Endothelial cell of hepatic sinusoid (primary cell): Measurements from ENCODE around the gene CALM1.
"Not testable (repeated sequence)": the region's sequence is repeated elsewhere in the genome, so short reads cannot be mapped to it uniquely, and the experiment has no call there.

Experiments used
- in situ Hi-C: cut with HindIII; loops from 2 replicates; pipeline ENCODE4 v1.10.0; 2017; ENCODE audit warnings: low sequenced_read_pairs

CALM1 gene

DNA sequence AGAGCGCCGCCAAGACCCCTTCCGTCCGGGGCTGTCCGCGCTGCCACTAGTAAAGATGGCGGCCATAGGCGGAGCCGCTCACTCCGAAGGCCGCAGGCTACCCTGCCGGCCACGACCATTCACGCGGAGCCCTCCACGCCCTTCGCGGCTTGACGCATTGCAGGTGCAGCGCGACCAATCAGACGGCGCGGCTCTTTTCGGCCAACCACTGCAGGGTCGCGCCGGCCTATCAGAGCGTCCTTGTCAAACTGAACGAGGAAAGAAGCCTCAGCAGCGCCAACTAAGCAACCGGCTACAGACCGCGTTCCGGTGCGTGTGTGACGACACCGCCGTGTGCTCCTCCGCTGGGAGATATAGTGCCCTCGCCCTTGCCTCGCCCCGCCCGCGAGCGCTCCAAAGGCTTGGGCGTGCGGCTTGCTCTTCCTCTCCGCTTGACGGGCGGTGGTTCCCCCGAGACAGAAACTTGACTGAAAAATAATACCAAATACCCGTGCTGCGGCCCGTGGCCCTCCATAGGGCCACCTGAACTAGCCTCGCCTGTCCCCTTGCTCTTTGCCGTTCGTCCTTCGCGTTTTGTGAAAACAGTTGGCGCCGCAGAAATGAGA, 13.6 kb upstream of the CALM1 start:
- in situ Hi-C loops, result no loop called here

DNA sequence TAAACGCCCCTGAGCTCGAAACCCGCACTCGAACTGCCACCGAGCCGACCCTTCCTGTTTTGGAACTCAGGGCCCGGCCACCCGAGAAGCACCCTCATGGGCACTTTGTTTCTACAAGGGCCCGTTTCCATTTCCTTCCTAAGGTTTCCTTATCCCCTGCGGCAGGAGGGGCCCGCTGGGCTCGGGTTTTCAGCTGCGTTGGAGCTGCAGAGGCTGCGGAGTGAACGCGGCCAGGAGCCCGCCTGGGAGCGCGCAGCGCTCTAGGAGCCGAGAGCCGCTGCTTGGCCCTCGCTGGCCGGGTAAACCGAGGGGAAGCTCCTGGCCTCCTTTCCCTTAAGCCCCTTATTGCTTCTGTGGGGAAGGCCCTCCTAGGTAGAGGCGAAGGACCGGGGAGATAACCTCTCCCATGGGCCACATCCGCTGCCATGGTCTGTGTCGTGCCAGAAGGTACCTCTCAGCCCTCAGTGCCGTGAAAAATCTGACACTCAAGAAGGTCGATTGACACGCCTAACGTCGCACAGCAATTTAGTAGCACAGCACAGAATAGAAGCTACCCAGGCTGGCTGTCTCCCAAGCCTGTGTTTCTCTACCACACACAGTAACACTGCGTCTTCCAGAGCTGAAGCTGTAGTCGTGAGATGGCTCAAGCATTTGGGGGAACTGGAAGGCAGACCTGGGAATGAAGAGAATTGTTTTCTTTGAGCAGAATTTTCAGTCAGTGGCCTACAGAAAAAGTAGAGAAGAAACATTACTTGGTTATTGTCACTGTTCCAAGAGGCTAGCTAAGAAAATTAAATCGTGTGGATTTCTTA, 12.9 kb upstream of the CALM1 start:
- in situ Hi-C loops, result no loop called here

DNA sequence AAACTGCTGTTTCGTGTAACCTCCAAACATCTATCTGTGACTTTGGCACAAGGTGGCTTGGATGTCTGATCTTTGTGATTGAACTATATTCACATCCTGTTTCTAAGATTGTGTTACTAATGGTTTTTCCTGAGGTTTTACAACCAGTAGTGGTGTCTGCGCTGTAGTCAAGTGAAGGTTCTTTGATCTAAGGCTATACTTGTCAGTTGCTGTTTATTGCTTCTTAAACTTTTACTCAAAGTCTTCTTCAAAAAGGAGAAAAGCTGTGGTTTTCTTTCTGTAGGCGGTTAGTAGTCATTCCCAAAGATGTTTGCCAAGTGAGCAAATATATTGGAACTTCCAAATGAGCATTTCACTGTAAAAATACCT, 12.3 kb upstream of the CALM1 start:
- in situ Hi-C loops, result no loop called here

DNA sequence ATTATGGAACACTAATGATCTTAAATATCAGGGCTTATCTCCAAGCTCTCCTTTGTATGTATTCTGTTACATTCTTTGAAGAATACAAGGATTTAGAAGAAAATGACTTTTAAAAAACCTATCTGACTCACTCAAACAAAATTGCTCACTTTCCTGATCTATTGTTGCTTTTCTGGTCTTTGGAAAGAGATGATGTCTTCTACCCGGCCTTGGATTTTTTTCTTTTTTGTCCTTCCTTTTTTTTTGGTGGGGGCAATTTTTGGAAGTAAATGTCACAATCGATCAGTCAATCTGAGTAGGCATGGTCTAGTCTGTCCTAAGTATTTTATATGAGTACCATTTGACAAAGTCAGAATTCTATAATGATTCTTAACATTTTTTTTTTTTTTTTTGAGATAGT, 10.5 kb upstream of the CALM1 start:
- in situ Hi-C loops, result no loop called here

DNA sequence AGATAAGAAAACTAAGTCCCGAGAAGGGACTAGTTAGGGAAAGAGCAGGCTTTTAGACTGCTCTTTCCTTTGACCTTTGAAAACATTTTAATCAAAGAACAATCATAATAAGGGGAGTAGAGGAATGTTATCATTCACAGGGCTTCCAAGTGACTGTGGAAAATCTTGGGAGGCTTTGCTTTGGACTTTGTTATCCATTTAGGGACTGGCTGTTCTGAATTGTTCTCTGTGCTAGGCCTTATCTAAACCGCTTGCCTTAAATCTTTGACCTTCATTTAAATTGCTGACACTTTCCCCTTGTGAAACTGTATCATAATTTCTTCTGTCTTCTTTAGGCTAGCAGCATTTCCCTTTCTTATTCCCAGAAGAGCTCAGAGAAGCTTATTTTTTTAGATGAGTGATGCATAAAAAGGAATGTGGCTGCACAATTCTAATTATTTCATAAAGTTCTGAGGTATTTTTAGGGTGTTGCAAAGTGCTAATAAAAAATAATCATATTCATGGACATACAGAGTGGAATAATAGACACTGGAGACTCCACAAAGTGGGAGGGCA, 9.5 kb upstream of the CALM1 start:
- in situ Hi-C loops, result no loop called here

DNA sequence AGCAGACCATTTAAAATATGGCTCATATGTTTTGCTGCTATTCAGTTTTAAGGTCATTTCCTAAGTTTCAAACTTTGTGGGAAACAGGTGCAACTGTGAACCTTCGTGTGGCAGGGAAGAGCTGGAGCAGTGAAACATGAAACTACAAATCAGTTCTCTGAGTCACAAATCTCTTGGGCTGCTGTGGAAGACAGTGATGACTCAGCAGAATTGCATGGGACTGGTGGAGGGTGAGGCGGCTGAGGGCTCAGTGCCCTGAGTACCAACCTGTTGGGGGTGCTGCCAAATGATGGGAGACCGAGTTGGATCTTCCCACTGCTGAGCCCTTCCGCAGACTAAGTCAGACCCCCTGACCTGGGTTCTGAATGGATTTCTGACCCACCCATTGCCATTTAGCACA, 8.4 kb upstream of the CALM1 start:
- in situ Hi-C loops, result no loop called here

DNA sequence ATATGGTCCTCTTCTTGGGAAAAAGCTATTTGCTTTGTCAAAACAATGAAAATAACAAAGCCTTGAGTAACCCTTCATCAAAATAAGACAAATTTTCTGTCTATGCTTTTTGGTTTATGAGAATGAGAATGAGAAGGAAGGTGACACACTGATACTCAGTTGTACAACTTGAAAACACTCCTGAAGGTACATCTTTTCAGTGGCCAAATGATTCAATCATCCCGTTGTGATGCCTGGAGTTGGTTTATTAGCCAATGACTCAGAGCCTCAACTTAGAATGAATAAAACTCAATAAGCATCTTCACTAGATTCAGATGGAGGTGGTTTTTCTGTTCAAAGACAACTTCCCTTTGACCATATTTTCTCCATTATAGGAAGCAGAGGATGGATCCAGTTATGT, 7.8 kb upstream of the CALM1 start:
- in situ Hi-C loops, result no loop called here

DNA sequence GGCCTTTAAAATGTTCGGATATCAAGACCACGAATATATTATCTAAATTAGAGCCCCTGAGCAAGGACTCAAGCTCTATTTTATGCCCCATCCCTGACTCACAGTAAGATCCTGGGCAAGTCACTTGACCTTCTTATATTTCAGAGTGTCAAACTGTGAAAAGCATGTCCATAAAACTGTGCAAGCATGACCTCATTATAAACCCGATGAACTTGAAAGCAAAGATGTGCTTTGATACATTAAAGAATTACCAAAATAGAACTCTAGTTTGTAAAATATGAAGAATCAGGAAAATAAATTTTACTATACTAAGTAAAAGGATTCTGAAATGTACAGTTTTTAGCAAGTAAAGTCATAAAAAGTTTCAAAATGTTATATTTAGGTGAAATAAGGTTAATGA, 2.9 kb upstream of the CALM1 start:
- in situ Hi-C loops, result no loop called here

DNA sequence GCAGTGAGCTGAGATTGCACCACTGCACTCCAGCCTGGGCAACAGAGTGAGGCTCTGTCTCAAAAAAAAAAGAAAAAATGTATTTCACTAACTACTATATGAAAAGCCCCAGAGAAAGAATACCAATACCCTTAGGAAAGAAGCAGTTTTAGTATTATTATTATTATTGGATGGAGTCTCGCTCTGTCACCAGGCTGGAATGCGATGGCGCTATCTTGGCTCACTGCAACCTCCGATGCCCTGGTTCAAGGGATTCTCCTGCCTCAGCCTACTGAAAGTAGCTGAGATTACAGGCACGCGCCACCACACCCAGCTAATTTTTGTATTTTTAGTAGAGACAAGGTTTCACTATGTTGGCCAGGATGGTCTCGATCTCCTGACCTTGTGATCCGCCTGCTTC, 2.0 kb upstream of the CALM1 start:
- in situ Hi-C loops, result not testable (repeated sequence)

DNA sequence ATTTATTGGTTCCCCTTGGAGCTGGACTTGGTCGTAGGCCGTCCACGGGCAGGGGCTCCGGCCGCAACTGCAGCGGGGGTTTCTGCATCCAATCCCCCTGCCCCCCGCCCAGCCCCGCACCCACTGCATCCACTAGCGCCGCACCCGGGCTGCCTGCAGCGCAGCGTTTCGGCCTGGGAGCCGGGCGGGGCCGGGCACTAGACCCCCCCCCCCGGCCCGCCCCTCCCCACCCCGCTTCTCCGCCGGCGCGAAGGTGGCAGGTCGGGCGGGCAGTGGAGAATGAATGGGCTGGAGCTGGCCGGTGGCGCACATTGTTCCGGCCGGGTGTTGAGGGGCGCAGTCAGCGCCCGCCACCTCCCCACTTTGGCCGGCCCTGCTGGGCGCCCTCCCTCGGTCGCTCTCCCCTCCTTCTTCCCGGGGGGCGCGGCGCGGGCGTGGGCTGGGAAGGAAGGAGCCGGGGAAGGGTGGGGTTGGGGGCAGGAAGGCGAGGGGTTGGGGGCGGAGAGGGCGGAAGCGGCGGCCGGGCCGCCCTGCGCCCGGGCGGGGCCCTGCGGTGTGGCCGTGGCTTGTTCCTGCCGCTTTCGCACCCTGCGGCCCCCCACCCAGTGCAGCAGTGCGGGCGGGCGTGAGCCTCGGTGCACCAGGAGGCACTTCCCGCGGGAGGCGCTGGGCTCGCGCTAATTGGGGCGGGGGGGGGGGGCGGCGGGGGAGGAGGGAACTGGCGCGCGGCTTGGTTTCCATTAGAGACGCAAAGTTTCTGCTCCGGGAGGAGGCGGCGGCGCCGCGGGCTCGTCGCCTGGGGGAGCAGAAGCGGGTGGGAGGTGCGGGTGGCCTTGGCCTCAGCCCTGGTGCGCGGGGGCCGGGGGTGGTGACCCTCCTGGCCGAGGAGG, 841 bp downstream of the CALM1 start:
- in situ Hi-C loops, result no loop called here

DNA sequence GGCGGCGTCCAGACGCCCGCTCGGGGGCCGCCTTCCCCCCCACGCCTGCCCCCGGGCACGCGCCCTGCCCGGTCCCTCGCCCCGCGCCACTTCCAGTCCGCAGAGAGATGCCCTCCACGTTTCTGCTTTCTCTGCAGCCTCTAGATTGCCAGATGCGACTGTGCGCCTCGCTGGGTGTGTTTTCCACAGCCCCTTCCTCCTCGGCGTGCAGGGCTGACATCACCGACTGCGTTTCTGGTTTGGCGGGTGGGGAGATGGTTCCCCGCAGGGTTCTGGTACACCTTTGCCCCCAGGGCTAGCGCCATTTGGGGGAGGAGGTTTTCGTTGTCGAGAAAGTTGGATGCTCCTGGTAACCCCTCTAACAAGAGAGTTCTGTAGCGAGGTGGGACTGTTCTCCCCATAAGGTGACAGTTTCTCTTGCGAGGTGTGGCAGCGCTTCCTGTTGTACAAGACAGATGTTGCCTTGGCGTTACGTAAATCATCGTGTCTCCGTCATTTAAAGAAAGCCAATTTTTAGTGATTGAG, 1.5 kb downstream of the CALM1 start:
- in situ Hi-C loops, result no loop called here

DNA sequence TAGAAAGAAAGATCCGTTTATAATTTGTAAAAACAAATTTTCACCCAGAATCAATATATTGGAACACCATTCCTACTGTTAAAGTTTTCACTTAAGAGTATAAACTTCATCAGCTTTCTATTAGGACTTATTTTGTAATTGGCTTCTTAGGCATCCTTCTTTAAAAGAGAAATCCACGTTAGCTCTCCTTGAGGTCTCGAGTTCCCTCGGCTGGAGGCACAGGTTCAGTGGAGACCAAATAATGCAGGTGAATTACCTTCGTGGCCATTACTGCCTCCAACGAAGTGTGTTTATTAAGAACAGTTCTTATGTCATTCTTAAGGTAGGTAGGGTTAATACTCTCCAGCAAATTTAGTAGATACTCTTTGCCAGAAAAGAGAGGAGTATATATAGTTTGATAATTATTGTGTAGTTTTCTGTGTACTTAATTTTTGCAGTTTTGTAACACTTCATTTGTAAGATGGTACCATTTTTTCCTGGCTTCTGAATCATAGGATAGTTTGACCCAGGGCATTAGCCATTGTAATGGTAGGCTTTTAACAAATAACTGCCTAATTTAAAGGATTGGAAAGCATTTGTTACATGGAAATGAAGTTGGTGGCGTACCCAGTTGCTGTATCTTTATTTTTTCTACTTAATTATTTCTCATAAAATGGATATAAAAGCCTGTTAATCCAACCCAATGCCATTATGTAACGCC, 2.2 kb downstream of the CALM1 start:
- in situ Hi-C loops, result no loop called here

DNA sequence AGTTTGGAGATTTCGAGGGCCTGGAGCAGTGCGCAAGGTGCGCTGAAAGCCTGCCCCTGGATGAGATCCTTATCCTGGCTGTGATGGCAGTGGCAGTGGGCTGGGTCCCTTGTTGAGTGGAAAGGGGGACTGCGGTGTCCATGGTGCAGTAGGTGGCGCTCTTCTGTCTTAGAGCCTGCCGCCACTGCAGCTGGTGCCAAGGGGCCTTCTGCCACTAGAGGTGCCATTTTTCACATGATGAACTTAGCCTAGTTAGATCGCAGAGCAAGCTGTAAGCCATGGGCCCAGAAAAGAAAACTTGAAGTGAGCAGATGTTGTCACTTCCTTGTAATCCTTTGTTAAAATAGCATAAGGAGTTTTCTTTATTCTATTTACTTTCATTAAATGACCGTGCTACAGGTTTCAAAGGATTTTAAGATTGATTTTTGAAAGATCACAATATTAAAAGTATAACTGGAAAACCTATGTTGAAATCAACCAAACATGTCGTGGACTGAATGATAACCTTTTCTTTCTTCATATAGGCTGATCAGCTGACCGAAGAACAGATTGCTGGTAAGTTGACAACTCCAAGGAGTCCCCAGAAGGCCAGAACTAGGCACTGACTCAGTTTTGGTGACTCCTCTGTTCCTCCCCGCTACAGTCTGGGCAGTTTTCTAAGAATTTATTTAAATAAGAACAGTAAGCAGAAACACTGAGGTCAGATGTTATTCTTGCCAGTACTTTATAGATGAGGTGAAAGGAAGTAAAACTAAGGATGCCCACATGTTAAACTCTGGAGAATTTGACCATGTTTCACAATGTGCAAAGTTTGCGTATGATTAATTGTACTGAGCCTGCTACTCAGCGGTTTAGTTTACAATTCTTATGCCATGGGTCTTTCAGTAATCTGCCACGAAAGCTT, 3.0 kb downstream of the CALM1 start:
- in situ Hi-C loops, result loop anchor here (5.0 kb wide), 1 partner anchor 303 kb away; no protein-coding TSS in a partner anchor

DNA sequence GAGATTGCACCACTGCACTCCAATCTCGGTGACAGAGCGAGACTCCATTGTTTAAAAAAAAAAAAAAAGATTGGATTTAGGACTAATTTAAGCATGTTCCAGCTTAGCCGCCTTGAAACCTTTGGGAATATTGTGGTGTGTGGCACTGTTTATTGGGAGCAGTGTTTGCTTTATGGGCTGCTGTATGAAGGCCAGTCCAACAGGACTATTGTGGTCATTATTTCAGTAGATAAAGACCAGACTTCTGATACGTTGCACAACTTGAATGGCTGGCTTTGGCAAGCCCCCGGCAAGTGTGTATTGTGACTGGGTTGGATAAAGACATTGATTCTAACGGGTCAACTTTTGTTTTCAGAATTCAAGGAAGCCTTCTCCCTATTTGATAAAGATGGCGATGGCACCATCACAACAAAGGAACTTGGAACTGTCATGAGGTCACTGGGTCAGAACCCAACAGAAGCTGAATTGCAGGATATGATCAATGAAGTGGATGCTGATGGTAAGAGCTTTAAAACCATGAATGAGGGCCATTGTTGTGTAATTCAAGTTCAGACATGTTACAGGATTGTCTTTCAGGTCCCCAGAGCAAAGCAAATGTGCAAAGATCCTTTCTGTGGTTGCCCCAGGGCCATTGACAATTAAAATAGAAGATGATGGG, 4.2 kb downstream of the CALM1 start:
- in situ Hi-C loops, result loop anchor here (5.0 kb wide), 1 partner anchor 301 kb away; no protein-coding TSS in a partner anchor

DNA sequence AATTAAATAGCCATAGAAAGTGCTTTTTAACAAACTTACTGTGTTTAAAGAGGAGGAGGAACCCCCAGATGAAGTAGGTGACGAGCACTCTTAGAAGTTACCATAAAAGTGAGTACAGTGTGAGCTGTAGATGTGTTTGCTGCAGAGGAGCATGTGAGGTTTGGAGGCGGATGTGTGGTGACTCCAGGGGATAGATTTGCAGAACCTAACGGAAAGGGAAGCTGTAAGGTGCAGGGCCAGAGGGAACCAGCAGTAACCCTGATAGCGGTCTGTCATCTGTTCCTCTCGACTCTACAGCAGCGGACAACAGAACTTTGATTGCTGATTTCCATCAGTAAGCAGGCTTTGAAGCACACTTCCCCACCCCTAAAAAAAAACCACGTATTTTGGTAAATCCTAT, 5.2 kb downstream of the CALM1 start:
- in situ Hi-C loops, result loop anchor here (5.0 kb wide), 1 partner anchor 300 kb away; no protein-coding TSS in a partner anchor

DNA sequence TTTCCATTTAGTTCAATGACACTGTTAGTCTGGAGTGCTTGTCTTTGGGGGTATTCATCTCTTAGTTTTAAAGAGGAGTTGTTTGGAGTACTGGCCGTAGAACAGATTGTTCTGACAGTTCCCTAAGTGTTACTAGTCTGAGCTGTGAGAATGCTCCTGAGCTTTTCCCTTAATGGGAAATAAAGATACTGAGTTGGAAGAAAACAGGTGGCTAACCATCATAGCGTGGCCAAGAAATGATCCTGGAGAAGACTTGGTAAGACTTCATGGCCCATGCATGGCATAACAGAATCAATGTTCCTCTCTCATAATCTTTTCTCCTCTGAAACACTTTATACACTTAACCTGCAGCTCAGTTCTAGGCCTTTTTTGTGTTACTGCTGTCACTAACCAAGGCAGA, 6.2 kb downstream of the CALM1 start:
- in situ Hi-C loops, result loop anchor here (5.0 kb wide), 1 partner anchor 299 kb away; no protein-coding TSS in a partner anchor

DNA sequence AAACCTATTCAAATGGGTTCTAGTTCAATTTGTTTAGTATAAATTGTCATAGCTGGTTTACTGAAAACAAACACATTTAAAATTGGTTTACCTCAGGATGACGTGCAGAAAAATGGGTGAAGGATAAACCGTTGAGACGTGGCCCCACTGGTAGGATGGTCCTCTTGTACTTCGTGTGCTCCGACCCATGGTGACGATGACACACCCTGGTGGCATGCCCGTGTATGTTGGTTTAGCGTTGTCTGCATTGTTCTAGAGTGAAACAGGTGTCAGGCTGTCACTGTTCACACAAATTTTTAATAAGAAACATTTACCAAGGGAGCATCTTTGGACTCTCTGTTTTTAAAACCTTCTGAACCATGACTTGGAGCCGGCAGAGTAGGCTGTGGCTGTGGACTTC, 8.3 kb downstream of the CALM1 start:
- in situ Hi-C loops, result no loop called here

DNA sequence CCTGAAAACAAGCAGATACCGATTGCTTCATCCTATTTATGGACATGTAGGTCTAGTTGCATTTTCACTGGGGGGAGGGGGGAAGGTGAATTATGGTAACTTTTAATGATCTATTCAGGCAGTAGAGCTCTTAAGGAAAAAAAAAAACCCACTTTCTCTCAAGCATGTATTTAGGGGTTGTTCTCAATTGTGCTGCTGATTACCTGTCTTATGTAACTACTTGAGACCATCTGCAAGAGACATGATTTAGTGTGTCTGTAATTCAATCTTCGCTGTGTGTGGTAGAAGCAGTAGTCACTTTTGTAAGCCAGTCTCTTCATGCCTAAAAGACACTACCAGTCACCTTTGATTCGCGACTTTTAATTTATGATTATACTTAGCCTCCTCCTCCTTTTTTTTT, 8.9 kb downstream of the CALM1 start:
- in situ Hi-C loops, result no loop called here

DNA sequence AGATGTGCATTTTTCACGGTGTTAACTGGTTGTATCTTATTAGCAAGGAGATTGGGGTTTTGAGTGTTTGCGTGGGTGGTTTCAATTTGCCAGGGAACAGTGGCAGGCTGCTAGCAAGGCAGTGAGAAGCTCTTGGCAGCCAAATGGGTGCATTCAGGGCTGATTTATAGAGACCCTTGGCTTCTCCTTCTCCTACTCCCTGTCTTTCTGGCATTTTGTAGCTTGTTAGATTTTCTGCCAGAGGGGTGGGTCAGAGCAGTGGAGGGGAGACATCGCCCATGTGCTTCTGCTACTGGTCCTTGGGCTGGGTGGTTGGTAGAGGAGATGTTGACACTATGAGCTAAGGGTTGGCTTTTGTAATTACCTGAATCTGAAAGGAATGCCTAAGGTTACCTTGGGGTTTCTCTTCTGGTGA, 9.6 kb downstream of the CALM1 start:
- in situ Hi-C loops, result no loop called here
